Activated CD4-positive, CD25-positive, alpha-beta regulatory T cell (primary cell): ENCODE results near the gene GFOD1.
"Not testable (repeated sequence)": the region's sequence is repeated elsewhere in the genome, so short reads cannot be mapped to it uniquely, and the experiment has no call there.

Experiments used
- DNase-seq, 4 experiments: peaks; one replicate each; lab custom pipeline; 2025; lab: John Stamatoyannopoulos, UW

The GFOD1 gene

GRCh38 chr6:13511913-13512717 lies 24.7 kb upstream of the GFOD1 start:
- no peak for DNase-seq

GRCh38 chr6:13511141-13511571 lies 23.8 kb upstream of the GFOD1 start:
- DNase-seq = not testable (repeated sequence)

GRCh38 chr6:13510433-13510832 lies 23.0 kb upstream of the GFOD1 start:
- DNase-seq = not testable (repeated sequence)

GRCh38 chr6:13508711-13509705 lies 21.6 kb upstream of the GFOD1 start:
- no peak for DNase-seq

GRCh38 chr6:13507306-13507860 lies 20.0 kb upstream of the GFOD1 start:
- DNase-seq = no peak

GRCh38 chr6:13505345-13505734 lies 17.9 kb upstream of the GFOD1 start:
- no peak for DNase-seq

- DNase-seq = no peak
Measured at GRCh38 chr6:13504611-13505344, 17.4 kb upstream of the GFOD1 start.

GRCh38 chr6:13500915-13501314 lies 13.5 kb upstream of the GFOD1 start:
- DNase-seq = no peak

- DNase-seq = no peak
Measured at GRCh38 chr6:13500264-13500663, 12.9 kb upstream of the GFOD1 start.

GRCh38 chr6:13496513-13497190 lies 9.3 kb upstream of the GFOD1 start:
- no peak for DNase-seq

GRCh38 chr6:13495818-13496217 lies 8.4 kb upstream of the GFOD1 start:
- no peak for DNase-seq

- no peak for DNase-seq
Measured at GRCh38 chr6:13495112-13495776, 7.8 kb upstream of the GFOD1 start.

- DNase-seq = no peak
Measured at GRCh38 chr6:13494137-13494536, 6.7 kb upstream of the GFOD1 start.

- no peak for DNase-seq
Measured at GRCh38 chr6:13493147-13493546, 5.7 kb upstream of the GFOD1 start.

- DNase-seq = no peak
Measured at GRCh38 chr6:13492357-13492756, 5.0 kb upstream of the GFOD1 start.

- DNase-seq = no peak
Measured at GRCh38 chr6:13491538-13491937, 4.1 kb upstream of the GFOD1 start.

- no peak for DNase-seq
Measured at GRCh38 chr6:13490402-13490801, 3.0 kb upstream of the GFOD1 start.

- no peak for DNase-seq
Measured at GRCh38 chr6:13488896-13489237, 1.5 kb upstream of the GFOD1 start.

GRCh38 chr6:13488015-13488895 lies 855 bp upstream of the GFOD1 start:
- no peak for DNase-seq

- peak in 3 of 4 experiments; percentile 6 to 30 (median 13) for DNase-seq
Measured at GRCh38 chr6:13486679-13487121, 700 bp downstream of the GFOD1 start.
